ENCODE data around the gene RTN3.

- TF ChIP-seq MXI1 (conservative IDR thresholded peaks at IDR 0.05; ENCODE audit: poor library complexity, severe bottlenecking) (no peak), CTCF (IDR thresholded peaks at IDR 0.05; ENCODE audit: poor library complexity, severe bottlenecking) (no peak), REST (IDR thresholded peaks at IDR 0.05; ENCODE audit: borderline replicate concordance) (no peak), RAD21 (conservative IDR thresholded peaks at IDR 0.05) (no peak), POLR2AphosphoS5 (IDR thresholded peaks at IDR 0.05) (no peak), EP300 (conservative IDR thresholded peaks at IDR 0.05; ENCODE audit: poor library complexity, severe bottlenecking) (no peak), EZH2 (IDR thresholded peaks at IDR 0.05; ENCODE audit: borderline replicate concordance, insufficient read depth, low read length, poor library complexity, severe bottlenecking) (no peak)
Measured at GRCh38 chr11:63802637-63803414, 121.5 kb downstream of the RTN3 start.

All from neural cell (in vitro differentiated cells).